GM12878 (cell line): ENCODE data around the gene DMKN. TPM values are rescaled to one million over a fixed set of nuclear protein-coding genes. Genes with fewer than 3 reads are reported as not detected.
A peak's percentile ranks its signal among the peaks of the same experiment; 100 is the strongest.

Experiments
- BCL11A ChIP-seq: IDR thresholded peaks from 2 replicates; pipeline ENCODE4 v1.6.1; 2011; ENCODE audit warnings: low read depth, low read length
- CBX3 ChIP-seq: fragments of 200-600 bp; sonication (generic); IDR thresholded peaks from 2 replicates; pipeline ENCODE4 v1.6.1; 2016; ENCODE audit warnings: low read depth, borderline replicate concordance
- CBX5 ChIP-seq: sonication (generic); IDR thresholded peaks from 2 replicates; pipeline ENCODE4 v1.6.1; 2016; ENCODE audit warnings: low read depth, moderate library complexity, mild to moderate bottlenecking, inconsistent platforms
- CREM ChIP-seq: IDR thresholded peaks from 2 replicates; pipeline ENCODE4 v1.6.1; 2014; ENCODE audit warnings: antibody characterized with exemption, low read depth
- DPF2 ChIP-seq: fragments of 450-650 bp; IDR thresholded peaks from 2 replicates; pipeline ENCODE4 v1.6.1; 2017; ENCODE audit warnings: mild to moderate bottlenecking
- GABPA ChIP-seq: IDR thresholded peaks from 2 replicates; pipeline ENCODE4 v1.6.1; 2014; ENCODE audit warnings: antibody characterized with exemption, low read depth, mild to moderate bottlenecking, inconsistent platforms
- HDAC2 ChIP-seq: fragments of 200-600 bp; sonication (generic); IDR thresholded peaks from 2 replicates; pipeline ENCODE4 v1.6.1; 2017
- IRF4 ChIP-seq: IDR thresholded peaks from 2 replicates; pipeline ENCODE4 v1.6.1; 2011; ENCODE audit warnings: low read depth, low read length
- JUNB ChIP-seq: IDR thresholded peaks from 2 replicates; pipeline ENCODE4 v1.6.1; 2016; ENCODE audit warnings: antibody characterized with exemption, mild to moderate bottlenecking
- KAT2A ChIP-seq: conservative IDR thresholded peaks from 2 replicates; pipeline ENCODE4 v1.6.1; 2011; ENCODE audit warnings: low read depth, low read length; ENCODE audit not compliant: control insufficient read depth
- MEF2A ChIP-seq: IDR thresholded peaks from 2 replicates; pipeline ENCODE4 v1.6.1; 2011; ENCODE audit warnings: low read depth, mild to moderate bottlenecking, low read length, moderate library complexity; ENCODE audit not compliant: insufficient read depth
- MTA2 ChIP-seq: fragments of 450-650 bp; IDR thresholded peaks from 2 replicates; pipeline ENCODE4 v1.6.1; 2016; ENCODE audit warnings: low read depth, mild to moderate bottlenecking, moderate library complexity
- NR2C1 ChIP-seq: fragments of 450-650 bp; IDR thresholded peaks from 2 replicates; pipeline ENCODE4 v1.6.1; 2017; ENCODE audit warnings: antibody characterized with exemption, mild to moderate bottlenecking, moderate library complexity
- NR2C2 ChIP-seq: IDR thresholded peaks from 2 replicates; pipeline ENCODE4 v1.6.1; 2011; ENCODE audit warnings: borderline replicate concordance, low read depth; ENCODE audit not compliant: control insufficient read depth, insufficient read length
- NR2F1 ChIP-seq: fragments of 450-650 bp; conservative IDR thresholded peaks from 2 replicates; pipeline ENCODE4 v1.6.1; 2017; ENCODE audit warnings: mild to moderate bottlenecking
- NRF1 ChIP-seq: conservative IDR thresholded peaks from 2 replicates; pipeline ENCODE4 v1.6.1; 2011; ENCODE audit warnings: mild to moderate bottlenecking, low read depth, low read length, improper control_type of control experiment
- POLR2A ChIP-seq: IDR thresholded peaks from 2 replicates; pipeline ENCODE4 v1.6.1; 2011; ENCODE audit warnings: low read depth, mild to moderate bottlenecking, low read length
- RFX5 ChIP-seq: IDR thresholded peaks from 2 replicates; pipeline ENCODE4 v1.6.1; 2011; ENCODE audit warnings: low read depth, low read length, improper control_type of control experiment
- SPI1 ChIP-seq: IDR thresholded peaks from 2 replicates; pipeline ENCODE4 v1.6.1; 2011; ENCODE audit warnings: low read depth, mild to moderate bottlenecking, low read length, moderate library complexity, borderline replicate concordance; ENCODE audit not compliant: insufficient read depth
- SRF ChIP-seq, 2 experiments: IDR thresholded peaks; 2 replicates each; pipeline ENCODE4 v1.6.1; 2011; ENCODE audit warnings: low read depth in 2 of 2, low read length in 2 of 2, mild to moderate bottlenecking in 1 of 2, moderate library complexity in 1 of 2
- STAT3 ChIP-seq: IDR thresholded peaks from 2 replicates; pipeline ENCODE4 v1.6.1; 2011; ENCODE audit warnings: low read depth, low read length, improper control_type of control experiment
- TAF1 ChIP-seq: IDR thresholded peaks from 2 replicates; pipeline ENCODE4 v1.6.1; 2011; ENCODE audit warnings: mild to moderate bottlenecking, low read depth, low read length, borderline replicate concordance
- TCF3 ChIP-seq: IDR thresholded peaks from 2 replicates; pipeline ENCODE4 v1.6.1; 2012; ENCODE audit warnings: low read depth, mild to moderate bottlenecking, low read length, borderline replicate concordance; ENCODE audit not compliant: insufficient read depth
- TCF7 ChIP-seq: IDR thresholded peaks from 2 replicates; pipeline ENCODE4 v1.6.1; 2014; ENCODE audit warnings: antibody characterized with exemption, borderline replicate concordance
- ZBED1 ChIP-seq: IDR thresholded peaks from 2 replicates; pipeline ENCODE4 v1.6.1; 2016; ENCODE audit warnings: borderline replicate concordance
- ZNF384 ChIP-seq: IDR thresholded peaks from 2 replicates; pipeline ENCODE4 v1.6.1; 2012; ENCODE audit warnings: low read depth, mild to moderate bottlenecking, low read length, improper control_type of control experiment, borderline replicate concordance
- polyA plus RNA-seq, 11 experiments: library from polyadenylated mRNA; depleted of rRNA in 4 of 11; unstranded in 6 of 11; stranded (reverse) in 5 of 11; fragments of >200 nt; fragmentation: Nextera tagmentation in 4 of 11; fragmentation: Illumina TruSeq in 1 of 11; extraction: Ambion mirVana in 4 of 11; extraction: Trizol in 1 of 11; gene quantifications; 1 replicate in 1 of 11; 2 replicates in 10 of 11; pipeline versions ENCODE4 v1.2.1 to v1.2.3, GENCODE V29; 2011 to 2016; ENCODE audit warnings: inconsistent platforms in 2 of 11, missing spikeins in 2 of 11, low read depth in 1 of 11
- total RNA-seq, 4 experiments: library from RNA; depleted of rRNA in 3 of 4; stranded (reverse); fragments of >200 nt in 3 of 4; fragmentation: Illumina TruSeq in 1 of 4; extraction: Trizol in 1 of 4; gene quantifications; 2 replicates each; pipeline versions ENCODE4 v1.2.1 to v1.2.3, GENCODE V29; 2013 to 2021
- TF ChIP-seq, protein P1 (sequence below): IDR thresholded peaks from 2 replicates; pipeline ENCODE4 v1.6.1; 2012; ENCODE audit warnings: low read length, inconsistent platforms
- TF ChIP-seq, protein P2 (sequence below): IDR thresholded peaks from 2 replicates; pipeline ENCODE4 v1.6.1; 2011; ENCODE audit warnings: borderline replicate concordance, low read depth, mild to moderate bottlenecking, moderate library complexity, mixed read lengths, low read length; ENCODE audit not compliant: insufficient read depth; ENCODE audit errors: extremely low read length
- TF ChIP-seq, protein P3 (sequence below): fragments of 450-650 bp; IDR thresholded peaks from 2 replicates; pipeline ENCODE4 v1.6.1; 2016; ENCODE audit warnings: mild to moderate bottlenecking

DMKN gene
- total and polyA plus RNA-seq, 10 of the 15 experiments (the other 5 are each of a cell fraction or from before 2014, with no cell fraction given), result 36.4 to 114 (median 58.6) TPM

DNA sequence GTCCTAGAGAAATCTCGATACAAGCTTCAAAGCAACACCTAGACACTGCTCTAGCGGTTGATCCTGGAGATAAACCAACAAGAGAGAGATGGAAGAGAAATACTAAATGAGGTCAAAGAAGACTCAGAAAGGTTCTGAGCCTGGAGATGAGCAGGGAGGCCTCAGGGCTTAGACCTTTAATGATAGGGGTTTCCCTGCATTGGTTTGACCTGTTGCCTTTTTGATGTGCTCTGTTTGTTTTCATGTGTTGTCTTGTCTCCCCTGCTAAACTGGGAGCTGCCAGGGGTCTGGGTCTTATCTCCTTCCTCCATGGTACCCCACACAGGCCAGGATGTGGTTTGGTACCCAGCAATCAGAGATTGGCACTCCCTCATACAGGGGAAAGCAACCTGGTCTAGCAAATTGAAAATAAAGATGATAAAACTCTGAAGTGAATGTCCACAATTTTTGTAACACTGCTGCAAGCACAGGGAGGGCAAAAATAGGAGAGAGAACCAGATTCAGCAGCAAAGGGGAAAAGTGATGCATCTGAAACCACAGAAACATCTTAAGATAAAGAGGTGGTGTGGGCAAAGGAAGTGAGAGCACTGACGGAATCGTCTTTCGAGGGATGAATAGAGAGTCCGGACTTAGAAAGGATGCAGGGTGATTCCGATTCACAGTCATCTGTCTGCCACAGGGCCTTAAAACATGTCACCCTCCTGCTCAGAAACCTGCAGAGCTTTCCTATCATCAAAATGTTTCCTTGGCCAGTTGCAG is 61.9 kb downstream of the DMKN start (continued):
- no peak for TF ChIP-seq NR2C1
- TF ChIP-seq, protein P1, sequence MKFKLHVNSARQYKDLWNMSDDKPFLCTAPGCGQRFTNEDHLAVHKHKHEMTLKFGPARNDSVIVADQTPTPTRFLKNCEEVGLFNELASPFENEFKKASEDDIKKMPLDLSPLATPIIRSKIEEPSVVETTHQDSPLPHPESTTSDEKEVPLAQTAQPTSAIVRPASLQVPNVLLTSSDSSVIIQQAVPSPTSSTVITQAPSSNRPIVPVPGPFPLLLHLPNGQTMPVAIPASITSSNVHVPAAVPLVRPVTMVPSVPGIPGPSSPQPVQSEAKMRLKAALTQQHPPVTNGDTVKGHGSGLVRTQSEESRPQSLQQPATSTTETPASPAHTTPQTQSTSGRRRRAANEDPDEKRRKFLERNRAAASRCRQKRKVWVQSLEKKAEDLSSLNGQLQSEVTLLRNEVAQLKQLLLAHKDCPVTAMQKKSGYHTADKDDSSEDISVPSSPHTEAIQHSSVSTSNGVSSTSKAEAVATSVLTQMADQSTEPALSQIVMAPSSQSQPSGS, result peak; percentile 63; the same call in 1 of the 2 replicates
- no peak for TF ChIP-seq TCF3
- no peak for TF ChIP-seq NR2C2
- no peak for TF ChIP-seq POLR2A
- TF ChIP-seq ZBED1, result peak; percentile 82; the same call in 1 of the 2 replicates
- peak; percentile 70 for TF ChIP-seq JUNB
- peak; percentile 59; the same call in 1 of the 2 replicates for TF ChIP-seq MEF2A
- no peak for TF ChIP-seq GABPA
- peak; percentile 87 for TF ChIP-seq SPI1
- TF ChIP-seq CREM, result peak; percentile 70
- peak; percentile 57 for TF ChIP-seq BCL11A
- TF ChIP-seq RFX5, result no peak
- TF ChIP-seq SRF (IDR thresholded peaks at IDR 0.05; ENCODE audit: low read depth in 2 of 2, low read length in 2 of 2), result no peak
- no peak for TF ChIP-seq STAT3
- TF ChIP-seq HDAC2, result no peak
- TF ChIP-seq, protein P2, sequence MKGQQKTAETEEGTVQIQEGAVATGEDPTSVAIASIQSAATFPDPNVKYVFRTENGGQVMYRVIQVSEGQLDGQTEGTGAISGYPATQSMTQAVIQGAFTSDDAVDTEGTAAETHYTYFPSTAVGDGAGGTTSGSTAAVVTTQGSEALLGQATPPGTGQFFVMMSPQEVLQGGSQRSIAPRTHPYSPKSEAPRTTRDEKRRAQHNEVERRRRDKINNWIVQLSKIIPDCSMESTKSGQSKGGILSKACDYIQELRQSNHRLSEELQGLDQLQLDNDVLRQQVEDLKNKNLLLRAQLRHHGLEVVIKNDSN, result no peak
- no peak for TF ChIP-seq TAF1
- TF ChIP-seq MTA2, result peak; percentile 72
- peak; percentile 91 for TF ChIP-seq NR2F1
- no peak for TF ChIP-seq CBX3
- TF ChIP-seq NRF1, result no peak
- TF ChIP-seq DPF2, result peak; percentile 78; the same call in 1 of the 2 replicates
- TF ChIP-seq IRF4, result no peak
- TF ChIP-seq KAT2A, result no peak
- TF ChIP-seq, protein P3, sequence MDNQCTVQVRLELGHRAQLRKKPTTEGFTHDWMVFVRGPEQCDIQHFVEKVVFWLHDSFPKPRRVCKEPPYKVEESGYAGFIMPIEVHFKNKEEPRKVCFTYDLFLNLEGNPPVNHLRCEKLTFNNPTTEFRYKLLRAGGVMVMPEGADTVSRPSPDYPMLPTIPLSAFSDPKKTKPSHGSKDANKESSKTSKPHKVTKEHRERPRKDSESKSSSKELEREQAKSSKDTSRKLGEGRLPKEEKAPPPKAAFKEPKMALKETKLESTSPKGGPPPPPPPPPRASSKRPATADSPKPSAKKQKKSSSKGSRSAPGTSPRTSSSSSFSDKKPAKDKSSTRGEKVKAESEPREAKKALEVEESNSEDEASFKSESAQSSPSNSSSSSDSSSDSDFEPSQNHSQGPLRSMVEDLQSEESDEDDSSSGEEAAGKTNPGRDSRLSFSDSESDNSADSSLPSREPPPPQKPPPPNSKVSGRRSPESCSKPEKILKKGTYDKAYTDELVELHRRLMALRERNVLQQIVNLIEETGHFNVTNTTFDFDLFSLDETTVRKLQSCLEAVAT, result peak; percentile 61; the same call in 1 of the 2 replicates
- 0 out of 2 replicates have a peak, but pooled peaks have one; percentile 44 for TF ChIP-seq TCF7
- TF ChIP-seq ZNF384, result no peak
- no peak for TF ChIP-seq CBX5
